ENCODE measurements around the gene ADAMTS5.

DNA sequence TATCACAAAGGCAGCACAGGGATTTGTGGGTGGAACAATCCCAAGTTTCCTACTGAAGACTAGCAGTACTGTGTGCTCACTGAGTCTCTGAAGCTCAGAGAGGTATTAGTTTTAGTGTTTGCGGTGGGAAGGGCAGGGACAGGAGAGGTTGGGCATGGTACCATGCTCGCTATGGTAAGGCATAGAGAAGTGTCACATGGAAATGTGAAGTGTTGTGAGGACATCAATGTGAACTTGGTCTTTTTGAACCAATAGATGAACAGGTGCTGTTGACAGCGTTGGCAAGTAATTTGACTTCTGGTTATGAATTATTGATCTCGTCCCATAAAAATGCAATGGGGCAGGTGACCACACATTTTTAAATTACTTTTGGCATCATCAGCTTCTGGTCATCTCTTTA lies 65.9 kb downstream of the ADAMTS5 start:
- TF ChIP-seq, protein P1, sequence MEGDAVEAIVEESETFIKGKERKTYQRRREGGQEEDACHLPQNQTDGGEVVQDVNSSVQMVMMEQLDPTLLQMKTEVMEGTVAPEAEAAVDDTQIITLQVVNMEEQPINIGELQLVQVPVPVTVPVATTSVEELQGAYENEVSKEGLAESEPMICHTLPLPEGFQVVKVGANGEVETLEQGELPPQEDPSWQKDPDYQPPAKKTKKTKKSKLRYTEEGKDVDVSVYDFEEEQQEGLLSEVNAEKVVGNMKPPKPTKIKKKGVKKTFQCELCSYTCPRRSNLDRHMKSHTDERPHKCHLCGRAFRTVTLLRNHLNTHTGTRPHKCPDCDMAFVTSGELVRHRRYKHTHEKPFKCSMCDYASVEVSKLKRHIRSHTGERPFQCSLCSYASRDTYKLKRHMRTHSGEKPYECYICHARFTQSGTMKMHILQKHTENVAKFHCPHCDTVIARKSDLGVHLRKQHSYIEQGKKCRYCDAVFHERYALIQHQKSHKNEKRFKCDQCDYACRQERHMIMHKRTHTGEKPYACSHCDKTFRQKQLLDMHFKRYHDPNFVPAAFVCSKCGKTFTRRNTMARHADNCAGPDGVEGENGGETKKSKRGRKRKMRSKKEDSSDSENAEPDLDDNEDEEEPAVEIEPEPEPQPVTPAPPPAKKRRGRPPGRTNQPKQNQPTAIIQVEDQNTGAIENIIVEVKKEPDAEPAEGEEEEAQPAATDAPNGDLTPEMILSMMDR (IDR thresholded peaks at IDR 0.05; ENCODE audit: control extremely low read depth in 1 of 3, insufficient read depth in 1 of 3, low read depth in 1 of 3, low read length in 3 of 3), result no peak
- TF ChIP-seq POU5F1 (IDR thresholded peaks at IDR 0.05; ENCODE audit: low read depth, low read length) (no peak), SIN3A (conservative IDR thresholded peaks at IDR 0.05 in 1 of 2, IDR thresholded peaks at IDR 0.05 in 1 of 2; ENCODE audit: low read depth in 1 of 2, low read length in 2 of 2) (no peak)

Data from H1 (cell line).